SU-DHL-6 (cell line): ENCODE data around the gene NEURL2.
A peak's percentile ranks its signal among the peaks of the same experiment; 100 is the strongest.

ENCODE experiments used
- H2AFZ ChIP-seq: fragments of 200-600 bp; sonication (generic); 2 replicates; pipeline ENCODE4 v1.6.1; 2014; ENCODE audit warnings: low read depth, mild to moderate bottlenecking, moderate library complexity, mixed read lengths, antibody characterized with exemption, low read length; ENCODE audit not compliant: severe bottlenecking
- H3F3A ChIP-seq: fragments of 200-600 bp; shearing (Covaris generic); 2 replicates; pipeline ENCODE4 v1.6.0; 2016; ENCODE audit warnings: antibody characterized with exemption, mild to moderate bottlenecking; ENCODE audit not compliant: insufficient read depth
- H3K27ac ChIP-seq: fragments of 200-600 bp; sonication (generic); 2 replicates; pipeline ENCODE4 v1.5.1; 2016; ENCODE audit warnings: low read depth, mild to moderate bottlenecking, low read length, moderate library complexity, mixed read lengths
- H3K27me3 ChIP-seq: fragments of 200-600 bp; sonication (generic), shearing (Covaris generic); 2 replicates; pipeline ENCODE4 v1.6.0; 2014; ENCODE audit warnings: mild to moderate bottlenecking, low read length
- H3K36me3 ChIP-seq: fragments of 200-600 bp; sonication (generic); 2 replicates; pipeline ENCODE4 v1.6.1; 2014; ENCODE audit warnings: mild to moderate bottlenecking, low read length, mixed read lengths
- H3K4me2 ChIP-seq: fragments of 300-600, 200-600 bp; shearing (Covaris generic), sonication (generic); 2 replicates; pipeline ENCODE4 v1.6.0; 2014; ENCODE audit warnings: low read length, low read depth, mild to moderate bottlenecking; ENCODE audit not compliant: poor library complexity, severe bottlenecking
- H3K4me3 ChIP-seq: fragments of 200-600 bp; sonication (generic); 2 replicates; pipeline ENCODE4 v1.5.1; 2014; ENCODE audit warnings: antibody characterized with exemption, low read length, mild to moderate bottlenecking, mixed read lengths; ENCODE audit not compliant: insufficient read depth, poor library complexity, severe bottlenecking
- H3K79me2 ChIP-seq: fragments of 200-600 bp; sonication (generic); 2 replicates; pipeline ENCODE4 v1.6.1; 2014; ENCODE audit warnings: mild to moderate bottlenecking, low read length, moderate library complexity; ENCODE audit not compliant: insufficient read depth
- H3K9ac ChIP-seq: fragments of 200-600 bp; sonication (generic); 2 replicates; pipeline ENCODE4 v1.7.0; 2014; ENCODE audit warnings: mild to moderate bottlenecking, low read length
- H3K9me2 ChIP-seq: fragments of 200-600 bp; sonication (generic); replicated peaks from 2 replicates; pipeline ENCODE4 v1.6.1; 2014; ENCODE audit warnings: low read length; ENCODE audit not compliant: insufficient read depth
- H3K9me3 ChIP-seq: fragments of 200-600 bp; sonication (generic); 2 replicates; pipeline ENCODE4 v1.6.1; 2014; ENCODE audit warnings: low read length, mixed read lengths; ENCODE audit not compliant: insufficient read depth
- H4K20me1 ChIP-seq: fragments of 200-600 bp; sonication (generic); 2 replicates; pipeline ENCODE4 v1.6.1; 2014; ENCODE audit warnings: low read depth, mild to moderate bottlenecking, antibody characterized with exemption, low read length, moderate library complexity, mixed read lengths
- CTCF ChIP-seq: fragments of 200-600 bp; sonication (generic); IDR thresholded peaks from one replicate; pipeline ENCODE4 v1.5.1; 2017; ENCODE audit warnings: antibody characterized with exemption, mild to moderate bottlenecking, low read length, moderate library complexity; ENCODE audit not compliant: insufficient read depth, poor library complexity, severe bottlenecking
- EZH2phosphoT487 ChIP-seq: fragments of 200-600 bp; sonication (generic), shearing (Covaris generic); conservative IDR thresholded peaks from 2 replicates; pipeline ENCODE4 v1.6.1; 2018; ENCODE audit warnings: mild to moderate bottlenecking, antibody characterized with exemption, low read length, moderate library complexity, mixed read lengths

NEURL2 gene

GRCh38 chr20:45861221-45862075 lies 29.6 kb downstream of the NEURL2 start:
- H3K79me2 ChIP-seq = peaks cover 6% of the 10 kb centered on the region

GRCh38 chr20:45860560-45861220 lies 30.3 kb downstream of the NEURL2 start:
- Histone ChIP-seq H3K9me2 (no peaks in the 10 kb centered on the region), H4K20me1 (no peaks in the 10 kb centered on the region), H3K9ac (no peak overlapping the region), H3K4me3 (no peak overlapping the region), H3K27me3 (no peaks in the 10 kb centered on the region), H3K9me3 (no peaks in the 10 kb centered on the region), H3K36me3 (no peaks in the 10 kb centered on the region), H3F3A (no peaks in the 10 kb centered on the region), H3K27ac (no peak overlapping the region), H3K4me2 (no peak overlapping the region), H2AFZ (no peak overlapping the region), H3K79me2 (peaks cover 14% of the 10 kb centered on the region)
- TF ChIP-seq EZH2phosphoT487 (no peak), CTCF (no peak)

More at GRCh38 chr20:45861221-45862075, 29.6 kb downstream of the NEURL2 start:
- H3K27ac ChIP-seq = no peak overlapping the region
- H3K9ac ChIP-seq = no peak overlapping the region
- no peak overlapping the region for H3K4me2 ChIP-seq
- no peaks in the 10 kb centered on the region for H3K9me3 ChIP-seq
- no peaks in the 10 kb centered on the region for H3K9me2 ChIP-seq
- H3K4me3 ChIP-seq = no peak overlapping the region
- no peaks in the 10 kb centered on the region for H4K20me1 ChIP-seq
- no peaks in the 10 kb centered on the region for H3K36me3 ChIP-seq
- no peak for TF ChIP-seq EZH2phosphoT487
- H3K27me3 ChIP-seq = no peaks in the 10 kb centered on the region
- H2AFZ ChIP-seq = no peak overlapping the region
- no peaks in the 10 kb centered on the region for H3F3A ChIP-seq

GRCh38 chr20:45859916-45860315 lies 31.1 kb downstream of the NEURL2 start:
- Histone ChIP-seq H3K9ac (no peak overlapping the region), H4K20me1 (no peaks in the 10 kb centered on the region), H3K4me2 (no peak overlapping the region), H3K9me3 (no peaks in the 10 kb centered on the region), H3K36me3 (no peaks in the 10 kb centered on the region), H3K27me3 (no peaks in the 10 kb centered on the region), H3F3A (no peaks in the 10 kb centered on the region), H3K9me2 (no peaks in the 10 kb centered on the region), H3K4me3 (no peak overlapping the region), H3K27ac (no peak overlapping the region), H3K79me2 (peaks cover 18% of the 10 kb centered on the region), H2AFZ (no peak overlapping the region)
- TF ChIP-seq EZH2phosphoT487 (no peak), CTCF (no peak)

GRCh38 chr20:45857882-45858216 lies 33.2 kb downstream of the NEURL2 start:
- Histone ChIP-seq H3K27ac (peak overlapping the region; percentile 65), H3K9ac (peak overlapping the region; percentile 88), H3K79me2 (peaks cover 19% of the 10 kb centered on the region), H3K9me2 (no peaks in the 10 kb centered on the region), H3K4me2 (peak overlapping the region; percentile 81), H2AFZ (peak overlapping the region; percentile 79), H3K27me3 (no peaks in the 10 kb centered on the region), H4K20me1 (no peaks in the 10 kb centered on the region), H3K36me3 (no peaks in the 10 kb centered on the region), H3K4me3 (peak overlapping the region; percentile 68), H3F3A (no peaks in the 10 kb centered on the region), H3K9me3 (no peaks in the 10 kb centered on the region)
- TF ChIP-seq EZH2phosphoT487 (no peak), CTCF (no peak)
